D721Med (cell line): ENCODE measurements around the gene KCTD15.

Source experiments
- DNase-seq: peaks from one replicate; pipeline ENCODE4 v3.0.0; 2011; ENCODE audit warnings: low spot score; ENCODE audit not compliant: insufficient read length
- FAIRE-seq: peaks from 2 replicates; lab custom pipeline; 2011; peaks lifted over from hg19 to GRCh38; lab: Jason Lieb, UNC
- TF ChIP-seq, protein P1 (sequence below): IDR thresholded peaks from 2 replicates; pipeline ENCODE4 v1.5.1; 2012; ENCODE audit warnings: mild to moderate bottlenecking, control low read depth; ENCODE audit not compliant: insufficient read depth; ENCODE audit errors: missing control alignments

KCTD15 gene

DNA sequence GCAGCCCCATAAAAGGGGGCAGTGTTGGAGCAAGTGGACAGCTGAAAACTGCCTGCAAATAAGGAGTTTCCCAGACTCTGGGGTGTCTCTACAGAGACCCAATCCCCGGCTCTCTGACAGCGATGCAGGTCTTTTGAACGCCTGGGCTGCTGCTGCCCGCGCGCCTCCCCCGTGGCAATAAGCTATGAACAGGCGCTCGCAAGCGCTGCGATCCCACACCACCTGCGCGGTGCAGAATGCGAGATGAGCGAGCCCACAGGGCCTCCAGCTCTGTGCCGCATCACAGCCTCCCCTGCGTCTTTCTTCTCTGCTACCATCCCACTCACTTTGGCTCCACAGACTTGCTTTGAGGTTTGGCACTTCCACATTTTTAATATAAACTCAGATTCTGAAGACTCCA, 62.3 kb downstream of the KCTD15 start:
- FAIRE-seq: no peak
- TF ChIP-seq, protein P1, sequence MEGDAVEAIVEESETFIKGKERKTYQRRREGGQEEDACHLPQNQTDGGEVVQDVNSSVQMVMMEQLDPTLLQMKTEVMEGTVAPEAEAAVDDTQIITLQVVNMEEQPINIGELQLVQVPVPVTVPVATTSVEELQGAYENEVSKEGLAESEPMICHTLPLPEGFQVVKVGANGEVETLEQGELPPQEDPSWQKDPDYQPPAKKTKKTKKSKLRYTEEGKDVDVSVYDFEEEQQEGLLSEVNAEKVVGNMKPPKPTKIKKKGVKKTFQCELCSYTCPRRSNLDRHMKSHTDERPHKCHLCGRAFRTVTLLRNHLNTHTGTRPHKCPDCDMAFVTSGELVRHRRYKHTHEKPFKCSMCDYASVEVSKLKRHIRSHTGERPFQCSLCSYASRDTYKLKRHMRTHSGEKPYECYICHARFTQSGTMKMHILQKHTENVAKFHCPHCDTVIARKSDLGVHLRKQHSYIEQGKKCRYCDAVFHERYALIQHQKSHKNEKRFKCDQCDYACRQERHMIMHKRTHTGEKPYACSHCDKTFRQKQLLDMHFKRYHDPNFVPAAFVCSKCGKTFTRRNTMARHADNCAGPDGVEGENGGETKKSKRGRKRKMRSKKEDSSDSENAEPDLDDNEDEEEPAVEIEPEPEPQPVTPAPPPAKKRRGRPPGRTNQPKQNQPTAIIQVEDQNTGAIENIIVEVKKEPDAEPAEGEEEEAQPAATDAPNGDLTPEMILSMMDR: no peak
- no peak for DNase-seq

DNA sequence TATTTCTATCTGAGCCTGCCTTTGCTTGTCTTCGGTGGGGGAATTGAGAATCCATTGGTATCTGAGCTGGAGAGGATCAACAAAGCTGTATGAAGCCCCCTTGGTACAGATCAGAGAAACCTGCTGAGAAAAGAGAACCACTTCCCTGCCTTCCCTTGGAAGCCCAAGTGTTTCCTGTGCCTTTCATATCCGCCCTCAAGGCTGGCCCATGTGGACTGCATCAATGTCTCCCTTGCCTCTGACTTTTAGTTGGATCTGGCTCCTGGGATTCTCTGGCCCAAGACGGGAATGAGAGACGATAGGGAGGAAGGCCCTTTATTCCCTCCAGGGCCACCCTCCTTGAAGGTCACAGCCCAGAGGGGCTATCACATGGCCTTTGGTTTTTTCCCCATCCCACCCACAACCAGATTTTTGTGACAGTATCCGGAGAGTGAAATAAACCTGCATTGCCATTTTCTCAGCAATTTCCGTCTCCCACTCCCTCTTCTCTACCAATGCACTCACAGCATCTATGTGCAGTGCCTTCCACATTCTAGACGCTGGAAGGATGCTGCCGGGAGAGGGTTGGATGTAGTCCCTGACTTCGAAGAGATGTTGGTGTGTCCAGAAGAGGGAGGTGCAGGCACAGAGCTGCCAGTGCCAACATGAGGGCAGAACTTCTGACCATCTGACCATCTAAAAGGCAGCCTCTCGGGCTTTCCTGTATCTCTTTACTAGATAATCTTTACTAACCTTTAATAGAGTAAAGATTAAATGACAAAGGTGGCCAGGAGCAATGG, 63.8 kb downstream of the KCTD15 start:
- no peak for DNase-seq
- TF ChIP-seq, protein P1: no peak
- FAIRE-seq: no peak

DNA sequence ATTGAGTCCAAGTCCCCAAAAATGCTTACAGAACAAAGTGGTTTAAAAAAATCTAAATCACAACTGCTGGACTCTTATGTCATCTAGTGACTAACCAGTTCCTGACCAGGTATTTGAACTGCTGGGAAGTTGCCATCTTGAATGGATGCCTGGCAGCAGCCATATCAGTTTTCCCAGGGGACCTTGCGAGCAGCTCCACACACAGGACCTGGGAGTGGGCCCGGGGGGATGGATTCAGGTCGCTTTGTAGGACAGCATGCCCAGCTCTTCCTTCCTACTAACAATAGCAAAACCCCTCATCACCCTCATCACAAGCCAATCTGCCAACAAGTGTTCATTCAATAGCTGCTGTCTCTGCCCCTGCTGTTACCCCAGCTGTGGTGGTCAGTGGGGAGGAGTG, 65.3 kb downstream of the KCTD15 start:
- FAIRE-seq: no peak

DNA sequence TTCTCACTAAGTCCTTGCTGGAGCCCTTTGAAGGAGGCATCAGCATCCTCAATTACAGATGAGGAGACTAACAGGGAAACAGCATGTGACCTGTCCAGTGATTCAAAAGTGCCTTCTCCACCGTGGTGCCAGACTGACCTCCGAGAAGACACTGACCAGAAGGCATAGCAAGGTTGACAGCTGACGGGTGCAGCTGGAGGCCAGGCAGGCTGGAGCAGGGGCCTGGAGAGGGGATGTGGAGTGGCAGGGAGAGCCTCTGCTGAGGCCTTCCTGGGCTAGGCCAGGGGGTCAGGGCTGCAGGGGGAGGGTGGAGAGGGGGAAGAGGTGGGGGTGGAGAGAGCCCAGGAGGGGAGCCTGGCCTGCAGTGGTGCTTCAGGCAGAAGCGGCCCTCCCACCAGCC, 66.3 kb downstream of the KCTD15 start:
- FAIRE-seq (no peak), DNase-seq (no peak)
- TF ChIP-seq, protein P1: no peak

More for the DNA sequence above, 65.3 kb downstream of the KCTD15 start:
- TF ChIP-seq, protein P1: no peak
- no peak for DNase-seq

DNA sequence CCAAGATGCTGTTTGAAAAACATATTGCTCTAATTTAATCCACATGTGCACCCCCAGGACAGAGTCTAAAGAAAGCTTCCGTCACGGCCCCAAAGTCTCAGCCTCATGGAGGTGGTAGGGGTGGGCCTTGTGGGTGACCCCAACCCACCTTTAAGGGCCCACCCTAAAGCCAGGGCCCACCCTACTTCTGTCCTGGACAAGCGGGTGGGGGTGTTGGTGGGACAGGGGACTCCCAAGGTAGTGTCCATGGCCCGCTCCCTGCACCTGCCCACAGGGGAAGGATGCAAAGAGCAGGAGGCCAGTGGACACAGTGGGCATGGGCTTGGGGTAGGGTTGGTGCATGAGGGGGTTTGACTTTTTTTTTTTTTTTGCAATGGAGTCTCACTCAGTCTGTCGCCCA, 66.8 kb downstream of the KCTD15 start:
- FAIRE-seq (no peak), DNase-seq (no peak)
- TF ChIP-seq, protein P1: no peak

DNA sequence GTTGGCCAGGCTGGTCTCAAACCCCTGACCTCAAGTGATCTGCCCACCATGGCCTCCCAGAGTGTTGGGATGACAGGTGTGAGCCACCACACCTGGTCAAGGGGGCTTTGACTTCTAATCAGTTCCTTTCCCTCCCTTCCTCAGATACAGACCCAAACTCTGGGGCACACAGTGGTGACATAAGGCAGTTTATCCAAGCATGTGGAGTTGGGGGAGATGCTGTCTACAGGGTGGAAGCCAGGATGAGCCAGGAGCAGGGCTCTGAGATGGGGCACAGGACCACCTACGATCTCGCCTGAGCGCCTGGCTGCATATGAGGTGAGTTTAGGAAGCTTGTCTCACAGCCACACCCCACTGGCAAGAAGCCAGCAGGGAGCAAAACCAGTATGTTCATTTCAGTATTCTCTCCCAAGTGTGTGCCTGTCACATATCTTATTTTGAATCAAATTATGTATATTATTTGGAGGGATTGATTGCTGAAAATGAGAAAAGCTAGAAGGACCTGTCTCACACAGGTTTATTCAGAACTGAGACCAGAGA, 67.7 kb downstream of the KCTD15 start:
- TF ChIP-seq, protein P1: no peak

DNA sequence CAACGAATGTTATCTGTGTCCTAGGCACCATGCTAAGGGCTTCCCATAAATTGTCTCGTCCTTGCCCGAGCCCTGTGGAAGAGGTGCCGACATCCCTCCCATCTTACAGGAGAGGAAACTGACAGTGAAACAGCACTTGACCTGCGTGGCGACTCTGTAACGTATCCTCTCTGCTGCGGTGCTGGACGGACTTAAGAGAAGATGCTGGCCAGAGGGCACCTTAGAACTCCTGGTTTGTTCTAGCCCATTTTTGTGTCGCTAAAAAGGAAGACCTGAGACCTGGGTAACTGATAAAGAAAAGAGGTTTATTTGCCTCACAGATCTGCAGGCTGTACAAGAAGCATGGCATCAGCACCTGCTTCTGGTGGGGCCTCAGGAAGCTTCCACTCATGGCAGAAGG, 68.6 kb downstream of the KCTD15 start:
- FAIRE-seq: no peak
- TF ChIP-seq, protein P1: no peak

More for the DNA sequence above, 67.7 kb downstream of the KCTD15 start:
- DNase-seq (no peak), FAIRE-seq (no peak)

More for the DNA sequence above, 68.6 kb downstream of the KCTD15 start:
- no peak for DNase-seq
